Dendritic cell treated with granulocyte-macrophage colony-stimulating factor and Interleukin-4, amounts not matched to agents 40 ng/mL and 50 ng/mL, for 4 days (primary cell): Measurements from ENCODE around the gene PRR20B.
"Not testable (repeated sequence)": the region's sequence is repeated elsewhere in the genome, so short reads cannot be mapped to it uniquely, and the experiment has no call there.

ENCODE experiments used
- H3K27ac Mint-ChIP-seq: one replicate; pipeline ENCODE4 v1.8.0; 2022; ENCODE audit warnings: mild to moderate bottlenecking, mixed read lengths
- H3K27me3 Mint-ChIP-seq: one replicate; pipeline ENCODE4 v1.8.0; 2022; ENCODE audit warnings: mild to moderate bottlenecking, mixed read lengths
- H3K36me3 Mint-ChIP-seq: one replicate; pipeline ENCODE4 v1.8.0; 2022; ENCODE audit warnings: low read depth, mixed read lengths
- H3K4me1 Mint-ChIP-seq: one replicate; pipeline ENCODE4 v1.8.0; 2022; ENCODE audit warnings: low read depth, mixed read lengths
- H3K4me3 Mint-ChIP-seq: one replicate; pipeline ENCODE4 v1.8.0; 2022; ENCODE audit warnings: mild to moderate bottlenecking, moderate library complexity, mixed read lengths
- H3K9me3 Mint-ChIP-seq: one replicate; pipeline ENCODE4 v1.8.0; 2022; ENCODE audit warnings: mixed read lengths
- intact Hi-C: fragments of 100-400 bp; cut with micrococcal nuclease; formaldehyde crosslinking; loops from one replicate; pipeline ENCODE4 v1.15.0; 2022

Gene PRR20B

DNA sequence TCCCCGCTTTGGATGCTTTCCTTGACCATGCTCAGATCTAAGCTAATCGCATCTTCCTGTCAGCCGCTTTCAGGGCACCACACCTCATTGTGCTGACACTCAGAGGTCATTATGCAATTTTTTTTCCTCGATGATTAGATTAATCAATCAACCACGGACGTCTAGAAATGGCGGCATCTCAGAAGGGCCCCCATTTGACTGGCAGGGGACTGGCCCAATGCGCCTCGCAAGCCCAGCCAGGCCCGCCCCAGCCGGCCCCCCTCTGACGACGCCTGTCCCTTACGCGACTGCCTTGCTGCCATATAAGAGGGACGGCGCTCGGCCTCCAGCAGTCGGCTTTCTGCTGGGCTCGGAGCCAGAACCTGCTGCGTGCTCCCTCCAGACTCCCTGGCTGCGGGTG, at the start of gene PRR20B:
Gene PRR20B (plus strand): TSS at position 301 of the 400 bp plus-strand sequence. CDS start 387 bp downstream, outside the sequence.
- H3K27ac Mint-ChIP-seq, intact Hi-C loops, H3K4me1 Mint-ChIP-seq, H3K4me3 Mint-ChIP-seq, H3K36me3 Mint-ChIP-seq, H3K9me3 Mint-ChIP-seq, H3K27me3 Mint-ChIP-seq: not testable (repeated sequence)

GRCh38 chr13:57114945-57115344, 32.3 kb upstream of the PRR20B start:
- no peak overlapping the region for H3K4me3 Mint-ChIP-seq
- H3K36me3 Mint-ChIP-seq = no peaks in the 10 kb centered on the region
- H3K27me3 Mint-ChIP-seq = no peaks in the 10 kb centered on the region
- intact Hi-C loops = no loop called here
- H3K4me1 Mint-ChIP-seq = no peaks in the 10 kb centered on the region
- H3K9me3 Mint-ChIP-seq = peaks cover 31% of the 10 kb centered on the region
- no peak overlapping the region for H3K27ac Mint-ChIP-seq

- H3K9me3 Mint-ChIP-seq = peaks cover 15% of the 10 kb centered on the region
- no peaks in the 10 kb centered on the region for H3K27me3 Mint-ChIP-seq
- H3K27ac Mint-ChIP-seq = no peak overlapping the region
- intact Hi-C loops = no loop called here
- H3K4me1 Mint-ChIP-seq = no peaks in the 10 kb centered on the region
- H3K36me3 Mint-ChIP-seq = no peaks in the 10 kb centered on the region
- no peak overlapping the region for H3K4me3 Mint-ChIP-seq
These were observed 23.6 kb upstream of the PRR20B start for GRCh38 chr13:57123681-57124080.

DNA sequence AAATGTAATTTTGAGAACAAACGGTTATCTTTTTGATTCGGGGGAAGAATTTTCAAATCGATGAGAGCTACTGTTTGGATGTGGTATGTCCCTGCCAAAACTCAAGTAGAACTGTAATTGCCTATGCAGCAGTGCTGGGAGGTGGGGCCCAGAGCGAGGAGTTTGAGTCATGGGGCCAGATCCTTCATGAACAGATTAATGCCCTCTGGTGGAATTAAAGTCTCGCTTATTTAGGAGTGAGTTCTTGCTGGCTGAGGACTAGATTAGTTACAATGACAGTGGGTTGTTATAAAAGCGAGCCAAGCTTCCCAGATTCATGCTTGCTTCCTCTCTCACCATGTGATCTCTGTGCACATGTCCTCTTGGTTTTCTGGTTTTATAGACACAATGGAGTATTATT, 18.4 kb upstream of the PRR20B start:
- Mint-ChIP-seq H3K36me3 (no peaks in the 10 kb centered on the region), H3K4me1 (no peaks in the 10 kb centered on the region), H3K27ac (no peak overlapping the region), H3K9me3 (no peaks in the 10 kb centered on the region), H3K27me3 (no peaks in the 10 kb centered on the region), H3K4me3 (no peak overlapping the region)
- intact Hi-C loops = no loop called here

DNA sequence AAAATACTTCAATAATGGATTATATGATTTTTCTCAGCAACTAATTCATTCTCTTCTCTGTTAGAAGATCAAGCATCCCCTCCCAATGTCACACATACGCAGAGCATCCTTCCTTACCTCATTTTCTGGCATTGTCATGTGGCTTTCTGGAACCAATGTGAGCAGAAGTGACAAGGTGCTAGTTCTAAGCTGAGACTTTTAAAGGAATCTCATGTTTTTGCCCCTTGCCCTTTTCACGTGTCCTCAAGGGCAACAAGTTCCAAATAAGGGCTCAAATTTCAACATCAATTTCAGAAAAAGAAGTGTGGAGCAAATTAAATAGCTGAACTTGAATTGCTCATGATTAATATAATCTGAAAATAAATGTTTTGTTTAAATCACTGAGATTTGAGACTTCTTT, 11.2 kb upstream of the PRR20B start:
- H3K9me3 Mint-ChIP-seq = peaks cover 26% of the 10 kb centered on the region
- no peak overlapping the region for H3K27ac Mint-ChIP-seq
- no peaks in the 10 kb centered on the region for H3K4me1 Mint-ChIP-seq
- no peaks in the 10 kb centered on the region for H3K36me3 Mint-ChIP-seq
- H3K4me3 Mint-ChIP-seq = no peak overlapping the region
- H3K27me3 Mint-ChIP-seq = no peaks in the 10 kb centered on the region
- intact Hi-C loops = no loop called here

GRCh38 chr13:57137585-57137984, 9.7 kb upstream of the PRR20B start:
- intact Hi-C loops = no loop called here
- no peaks in the 10 kb centered on the region for H3K36me3 Mint-ChIP-seq
- no peaks in the 10 kb centered on the region for H3K27me3 Mint-ChIP-seq
- no peaks in the 10 kb centered on the region for H3K4me1 Mint-ChIP-seq
- H3K27ac Mint-ChIP-seq = no peak overlapping the region
- H3K4me3 Mint-ChIP-seq = no peak overlapping the region
- peaks cover 26% of the 10 kb centered on the region for H3K9me3 Mint-ChIP-seq

DNA sequence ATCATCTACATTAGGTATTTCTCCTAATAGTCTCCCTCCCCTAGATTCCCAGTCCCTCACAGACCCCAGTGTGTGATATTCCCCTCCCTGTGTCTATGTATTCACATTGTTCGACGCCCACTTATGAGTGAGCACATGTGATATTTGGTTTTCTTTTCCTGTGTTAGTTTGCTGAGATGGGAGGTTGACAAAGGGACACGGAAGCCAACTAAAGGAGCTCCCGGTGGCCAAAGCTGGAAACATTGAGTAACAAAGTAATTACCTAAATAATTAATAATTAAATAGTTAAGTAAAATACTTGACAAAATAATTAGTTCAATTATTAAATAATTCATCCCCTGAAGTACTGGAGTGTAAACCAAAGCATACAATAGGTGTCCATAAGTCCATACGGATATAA, 8.3 kb upstream of the PRR20B start:
- H3K4me1 Mint-ChIP-seq = no peaks in the 10 kb centered on the region

DNA sequence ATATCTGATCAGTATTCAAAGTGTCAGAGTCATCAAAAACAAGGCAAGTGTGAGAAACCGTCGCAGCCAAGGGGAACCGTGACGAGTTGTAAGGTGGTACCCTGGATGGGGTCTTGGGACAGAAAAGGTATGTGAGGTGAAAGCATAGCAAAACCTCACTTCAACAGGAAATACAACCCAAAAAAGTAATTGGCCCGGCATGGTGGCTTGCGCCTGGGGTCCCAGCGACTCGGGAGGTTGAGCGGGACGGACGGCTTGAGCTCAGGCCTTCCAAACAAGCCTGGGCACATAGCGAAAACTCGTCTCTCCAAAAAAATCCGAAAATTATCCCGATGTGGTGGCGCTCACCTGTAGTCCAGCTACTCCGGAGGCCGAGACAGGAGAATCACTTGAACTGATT, 7.5 kb upstream of the PRR20B start:
- H3K27ac Mint-ChIP-seq, intact Hi-C loops, H3K4me3 Mint-ChIP-seq, H3K36me3 Mint-ChIP-seq, H3K27me3 Mint-ChIP-seq, H3K4me1 Mint-ChIP-seq: not testable (repeated sequence)
- H3K9me3 Mint-ChIP-seq = peaks cover 26% of the 10 kb centered on the region

More for the DNA sequence above, 8.3 kb upstream of the PRR20B start:
- no peak overlapping the region for H3K27ac Mint-ChIP-seq
- H3K27me3 Mint-ChIP-seq = no peaks in the 10 kb centered on the region
- no peaks in the 10 kb centered on the region for H3K36me3 Mint-ChIP-seq
- no peak overlapping the region for H3K4me3 Mint-ChIP-seq
- peaks cover 26% of the 10 kb centered on the region for H3K9me3 Mint-ChIP-seq
- intact Hi-C loops = no loop called here

GRCh38 chr13:57140235-57140968, 6.9 kb upstream of the PRR20B start, which contains the start of gene PRR20A:
Gene PRR20A, plus strand, starts transcription at chr13:57140918. Its CDS starts 387 bp downstream, at chr13:57141305.
- H3K27ac Mint-ChIP-seq, intact Hi-C loops, H3K27me3 Mint-ChIP-seq, H3K4me3 Mint-ChIP-seq, H3K36me3 Mint-ChIP-seq, H3K4me1 Mint-ChIP-seq: not testable (repeated sequence)
- H3K9me3 Mint-ChIP-seq = peaks cover 26% of the 10 kb centered on the region

GRCh38 chr13:57148106-57148505, 818 bp downstream of the PRR20B start:
- H3K4me3 Mint-ChIP-seq, H3K27me3 Mint-ChIP-seq, intact Hi-C loops, H3K9me3 Mint-ChIP-seq, H3K36me3 Mint-ChIP-seq, H3K4me1 Mint-ChIP-seq, H3K27ac Mint-ChIP-seq: not testable (repeated sequence)

DNA sequence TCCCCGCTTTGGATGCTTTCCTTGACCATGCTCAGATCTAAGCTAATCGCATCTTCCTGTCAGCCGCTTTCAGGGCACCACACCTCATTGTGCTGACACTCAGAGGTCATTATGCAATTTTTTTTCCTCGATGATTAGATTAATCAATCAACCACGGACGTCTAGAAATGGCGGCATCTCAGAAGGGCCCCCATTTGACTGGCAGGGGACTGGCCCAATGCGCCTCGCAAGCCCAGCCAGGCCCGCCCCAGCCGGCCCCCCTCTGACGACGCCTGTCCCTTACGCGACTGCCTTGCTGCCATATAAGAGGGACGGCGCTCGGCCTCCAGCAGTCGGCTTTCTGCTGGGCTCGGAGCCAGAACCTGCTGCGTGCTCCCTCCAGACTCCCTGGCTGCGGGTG, 6.5 kb downstream of the PRR20B start, which contains the start of gene PRR20C:
Gene PRR20C (plus strand): TSS at position 301 of the 400 bp plus-strand sequence. CDS start 387 bp downstream, outside the sequence.
- H3K36me3 Mint-ChIP-seq, H3K27ac Mint-ChIP-seq, H3K4me1 Mint-ChIP-seq, H3K27me3 Mint-ChIP-seq, H3K4me3 Mint-ChIP-seq, H3K9me3 Mint-ChIP-seq, intact Hi-C loops: not testable (repeated sequence)

DNA sequence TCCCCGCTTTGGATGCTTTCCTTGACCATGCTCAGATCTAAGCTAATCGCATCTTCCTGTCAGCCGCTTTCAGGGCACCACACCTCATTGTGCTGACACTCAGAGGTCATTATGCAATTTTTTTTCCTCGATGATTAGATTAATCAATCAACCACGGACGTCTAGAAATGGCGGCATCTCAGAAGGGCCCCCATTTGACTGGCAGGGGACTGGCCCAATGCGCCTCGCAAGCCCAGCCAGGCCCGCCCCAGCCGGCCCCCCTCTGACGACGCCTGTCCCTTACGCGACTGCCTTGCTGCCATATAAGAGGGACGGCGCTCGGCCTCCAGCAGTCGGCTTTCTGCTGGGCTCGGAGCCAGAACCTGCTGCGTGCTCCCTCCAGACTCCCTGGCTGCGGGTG, 13.0 kb downstream of the PRR20B start, which contains the start of gene PRR20D:
Gene PRR20D (plus strand): TSS at position 301 of the 400 bp plus-strand sequence. CDS start 387 bp downstream, outside the sequence.
- H3K36me3 Mint-ChIP-seq, H3K27ac Mint-ChIP-seq, intact Hi-C loops, H3K27me3 Mint-ChIP-seq, H3K4me3 Mint-ChIP-seq, H3K9me3 Mint-ChIP-seq, H3K4me1 Mint-ChIP-seq: not testable (repeated sequence)

DNA sequence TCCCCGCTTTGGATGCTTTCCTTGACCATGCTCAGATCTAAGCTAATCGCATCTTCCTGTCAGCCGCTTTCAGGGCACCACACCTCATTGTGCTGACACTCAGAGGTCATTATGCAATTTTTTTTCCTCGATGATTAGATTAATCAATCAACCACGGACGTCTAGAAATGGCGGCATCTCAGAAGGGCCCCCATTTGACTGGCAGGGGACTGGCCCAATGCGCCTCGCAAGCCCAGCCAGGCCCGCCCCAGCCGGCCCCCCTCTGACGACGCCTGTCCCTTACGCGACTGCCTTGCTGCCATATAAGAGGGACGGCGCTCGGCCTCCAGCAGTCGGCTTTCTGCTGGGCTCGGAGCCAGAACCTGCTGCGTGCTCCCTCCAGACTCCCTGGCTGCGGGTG, 19.6 kb downstream of the PRR20B start, which contains the start of gene PRR20E:
Gene PRR20E (plus strand): TSS at position 301 of the 400 bp plus-strand sequence. CDS start 387 bp downstream, outside the sequence.
- H3K4me1 Mint-ChIP-seq, H3K4me3 Mint-ChIP-seq, intact Hi-C loops, H3K9me3 Mint-ChIP-seq, H3K36me3 Mint-ChIP-seq, H3K27ac Mint-ChIP-seq, H3K27me3 Mint-ChIP-seq: not testable (repeated sequence)

DNA sequence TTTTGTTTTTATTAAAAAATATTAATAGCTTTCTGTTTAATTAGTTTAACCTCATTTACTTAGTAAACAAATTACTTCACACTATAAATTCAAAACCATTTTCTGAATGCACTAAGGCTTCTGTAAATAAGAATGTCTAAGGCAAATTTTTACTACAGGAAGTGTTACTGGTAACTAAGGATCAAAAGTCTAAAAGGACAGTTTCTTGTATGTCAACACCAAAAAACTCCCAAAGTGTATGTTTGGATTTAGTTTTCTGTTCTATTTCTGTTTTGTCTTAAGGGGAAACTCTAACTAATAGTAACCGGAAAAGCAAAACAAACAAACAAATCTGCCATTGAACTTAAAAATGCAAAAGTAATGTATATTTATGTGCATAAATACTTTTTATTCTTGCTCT, 44.4 kb downstream of the PRR20B start:
- H3K9me3 Mint-ChIP-seq = no peaks in the 10 kb centered on the region
- H3K27me3 Mint-ChIP-seq = no peaks in the 10 kb centered on the region
- intact Hi-C loops = no loop called here
- no peak overlapping the region for H3K4me3 Mint-ChIP-seq
- H3K4me1 Mint-ChIP-seq = no peaks in the 10 kb centered on the region
- no peaks in the 10 kb centered on the region for H3K36me3 Mint-ChIP-seq
- no peak overlapping the region for H3K27ac Mint-ChIP-seq
